Psoas muscle (tissue), 8 donors: Measurements from ENCODE around the gene IFT172. TPM values are rescaled to one million over a fixed set of nuclear protein-coding genes. Genes with fewer than 3 reads are reported as not detected.
A peak's percentile ranks its signal among the peaks of the same experiment; 100 is the strongest.

Experiments
- ATAC-seq, 4 donors: fragments of 200-7000 bp; cut with Tn5 transposase; one replicate each; pipeline ENCODE4 v1.9.1; 2020; ENCODE audit warnings: moderate library complexity in 3 of 4, mild to moderate bottlenecking in 2 of 4
- DNase-seq, 2 donors: peaks; one replicate each; pipeline ENCODE4 v3.0.0-alpha.2; 2020
- H3K27ac ChIP-seq: fragments of 200-600 bp; one replicate; pipeline ENCODE4 v1.8.0; 2022
- H3K27me3 ChIP-seq, 3 donors: fragments of 200-600 bp in 1 of 3; one replicate each; pipeline versions ENCODE4 v1.6.1 to v1.8.0; 2013 to 2022; ENCODE audit warnings: low read length in 2 of 3, mild to moderate bottlenecking in 2 of 3, moderate library complexity in 1 of 3; ENCODE audit not compliant: insufficient read depth in 3 of 3
- H3K36me3 ChIP-seq, 2 donors: fragments of 200-600 bp in 1 of 2; one replicate each; pipeline versions ENCODE4 v1.6.1 to v1.8.0; 2013 to 2022; ENCODE audit warnings: low read depth in 1 of 2, mild to moderate bottlenecking in 1 of 2, moderate library complexity in 1 of 2; ENCODE audit not compliant: insufficient read depth in 1 of 2
- H3K4me1 ChIP-seq: fragments of 200-600 bp; one replicate; pipeline ENCODE4 v1.8.0; 2022
- H3K4me3 ChIP-seq: fragments of 200-600 bp; one replicate; pipeline ENCODE4 v1.8.0; 2022; ENCODE audit warnings: mild to moderate bottlenecking
- H3K9me3 ChIP-seq: fragments of 200-600 bp; one replicate; pipeline ENCODE4 v1.8.0; 2022
- WGBS, 3 donors: extraction: QIAGEN DNeasy Blood & Tissue Kit; methylation state at CpG; one replicate each; pipeline versions ENCODE4 v1.1.6 to v1.1.7; 2013; 5-methylcytosine and 5-hydroxymethylcytosine counted together
- intact Hi-C, 2 donors: fragments of 100-400 bp; cut with DNase I; formaldehyde crosslinking; loops; one replicate each; pipeline versions ENCODE4 v1.11.0 to v1.14.2; 2022
- polyA plus RNA-seq, 3 donors: library from polyadenylated mRNA; stranded (reverse); fragments of 200-250 nt; gene quantifications; one replicate each; pipeline ENCODE4 v1.2.3, GENCODE V29; 2013
- total RNA-seq, 4 donors: library from RNA; stranded (reverse); fragmentation: NEBNext Ultra II Directional in 2 of 4; extraction: Animal tissue kit (Norgen Biotek cat#: 25700) in 2 of 4; gene quantifications; one replicate each; pipeline versions ENCODE4 v1.2.1 to v1.2.4, GENCODE V29; 2021 to 2023
- TF ChIP-seq, protein P1 (sequence below): fragments of 200-600 bp; IDR thresholded peaks from one replicate; pipeline ENCODE4 v1.8.0; 2022; ENCODE audit warnings: antibody characterized with exemption
- donor health status: healthy with polysubstance abuse.
- donor health status: DM: no; HTN: no; CAD: no; lungs with moderate emphysema.
- donor health status: Bipolar disorder and iron deficiency.
- donor health status: healthy.
- donor health status: DM: yes; HTN: yes; CAD: no.
- donor health status: DM: no; HTN: no; CAD: no.
- donor health status: DM: no; HTN: no; CAD: no.
- donor health status: DM: yes; HTN: yes; CAD: no.

IFT172 gene
- total and polyA plus RNA-seq, 7 donors: 4.4 to 10.1 (median 7.1) TPM

- no peak for DNase-seq
- TF ChIP-seq, protein P1, sequence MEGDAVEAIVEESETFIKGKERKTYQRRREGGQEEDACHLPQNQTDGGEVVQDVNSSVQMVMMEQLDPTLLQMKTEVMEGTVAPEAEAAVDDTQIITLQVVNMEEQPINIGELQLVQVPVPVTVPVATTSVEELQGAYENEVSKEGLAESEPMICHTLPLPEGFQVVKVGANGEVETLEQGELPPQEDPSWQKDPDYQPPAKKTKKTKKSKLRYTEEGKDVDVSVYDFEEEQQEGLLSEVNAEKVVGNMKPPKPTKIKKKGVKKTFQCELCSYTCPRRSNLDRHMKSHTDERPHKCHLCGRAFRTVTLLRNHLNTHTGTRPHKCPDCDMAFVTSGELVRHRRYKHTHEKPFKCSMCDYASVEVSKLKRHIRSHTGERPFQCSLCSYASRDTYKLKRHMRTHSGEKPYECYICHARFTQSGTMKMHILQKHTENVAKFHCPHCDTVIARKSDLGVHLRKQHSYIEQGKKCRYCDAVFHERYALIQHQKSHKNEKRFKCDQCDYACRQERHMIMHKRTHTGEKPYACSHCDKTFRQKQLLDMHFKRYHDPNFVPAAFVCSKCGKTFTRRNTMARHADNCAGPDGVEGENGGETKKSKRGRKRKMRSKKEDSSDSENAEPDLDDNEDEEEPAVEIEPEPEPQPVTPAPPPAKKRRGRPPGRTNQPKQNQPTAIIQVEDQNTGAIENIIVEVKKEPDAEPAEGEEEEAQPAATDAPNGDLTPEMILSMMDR: no peak
- Histone ChIP-seq H3K36me3 (peaks cover 0 to 14% of the 10 kb centered on the region in 2 donors), H3K4me3 (peak overlapping the region; percentile 98), H3K27me3 (no peaks in the 10 kb centered on the region), H3K27ac (peak overlapping the region; percentile 97), H3K4me1 (peaks cover 24% of the 10 kb centered on the region), H3K9me3 (no peaks in the 10 kb centered on the region)
- WGBS, 3 donors: 0 to 1% (median 1%) methylated on average over 31 to 33 of the region's 33 CpGs
- intact Hi-C loops: loop anchor here (2.0 kb wide), 1 partner anchor 20 kb away; the partner anchor contains the start of gene NRBP1 (in 2 of the 2)
- ATAC-seq: peak; percentile 41 to 57 (median 50)
These were observed 80.8 kb downstream of the IFT172 start for GRCh38 chr2:27408601-27409320.

- WGBS, 3 donors: 51 to 57% (median 55%) methylated on average over 16 of the region's 16 CpGs
- intact Hi-C loops: loop anchor here (2.0 kb wide), 1 partner anchor 21 kb away; the partner anchor contains the start of gene NRBP1 (in 2 of the 2)
- peak overlapping the region; percentile 97 for H3K27ac ChIP-seq
These were observed 81.6 kb downstream of the IFT172 start for GRCh38 chr2:27407798-27408491.

GRCh38 chr2:27400348-27401135 is 89.0 kb downstream of the IFT172 start:
- Histone ChIP-seq H3K4me1 (no peaks in the 10 kb centered on the region), H3K9me3 (no peaks in the 10 kb centered on the region), H3K27me3 (no peaks in the 10 kb centered on the region), H3K4me3 (no peak overlapping the region), H3K27ac (no peak overlapping the region), H3K36me3 (peaks cover 0 to 6% of the 10 kb centered on the region in 2 donors)
- WGBS, 3 donors: 96 to 100% (median 97%) methylated on average over 2 of the region's 2 CpGs
- TF ChIP-seq, protein P1: no peak
- no peak for DNase-seq
- intact Hi-C loops: no loop called here
- no peak for ATAC-seq

More at GRCh38 chr2:27407798-27408491, 81.6 kb downstream of the IFT172 start:
- DNase-seq (no peak), ATAC-seq (no peak)
- Histone ChIP-seq H3K36me3 (peaks cover 0 to 14% of the 10 kb centered on the region in 2 donors), H3K9me3 (no peaks in the 10 kb centered on the region), H3K4me3 (peak overlapping the region; percentile 98), H3K27me3 (no peaks in the 10 kb centered on the region), H3K4me1 (peaks cover 24% of the 10 kb centered on the region)
- TF ChIP-seq, protein P1: peak; percentile 55

DNA sequence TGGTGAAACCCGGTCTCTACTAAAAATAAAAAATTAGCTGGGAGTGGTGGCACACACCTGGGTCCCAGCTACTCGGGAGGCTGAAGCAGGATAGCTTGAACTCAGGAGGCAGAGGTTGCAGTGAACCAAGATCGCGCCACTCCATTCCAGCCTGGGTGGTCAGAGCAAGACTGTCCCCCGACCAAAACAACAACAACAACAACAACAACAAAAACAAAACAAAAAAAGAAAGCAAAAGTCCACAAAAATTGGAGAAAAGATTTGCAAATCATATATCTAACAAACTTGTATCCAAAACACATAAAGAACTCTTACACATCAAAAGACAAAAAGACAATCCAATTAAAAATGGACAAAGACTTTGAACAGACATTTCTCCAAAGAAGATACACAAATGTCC is 90.6 kb downstream of the IFT172 start:
- Histone ChIP-seq H3K36me3 (no peaks in the 10 kb centered on the region), H3K27ac (no peak overlapping the region), H3K4me3 (no peak overlapping the region), H3K4me1 (no peaks in the 10 kb centered on the region), H3K27me3 (no peaks in the 10 kb centered on the region), H3K9me3 (no peaks in the 10 kb centered on the region)
- DNase-seq: no peak
- intact Hi-C loops: no loop called here
- TF ChIP-seq, protein P1: no peak
- ATAC-seq: no peak
- WGBS, 3 donors: 86 to 93% (median 91%) methylated on average over 5 of the region's 5 CpGs

Other genes starting within 250 kb of the IFT172 start
- under 1 TPM in 3 of 4 donors, not detected in 1; 0.10 to 0.92 (median 0.34) TPM for gene SLC30A3, start 226.7 kb downstream of the IFT172 start, total RNA-seq
- gene SLC30A3, start 226.7 kb downstream of the IFT172 start, polyA plus RNA-seq: under 1 TPM; 0.03 to 0.16 (median 0.09) TPM
- not detected for gene DNAJC5G, start 214.3 kb downstream of the IFT172 start, total RNA-seq
- not detected for gene DNAJC5G, start 214.3 kb downstream of the IFT172 start, polyA plus RNA-seq
- 100 to 1,000 TPM; 387 to 784 (median 462) TPM for gene TRIM54, start 207.3 kb downstream of the IFT172 start, total RNA-seq
- gene TRIM54, start 207.3 kb downstream of the IFT172 start, polyA plus RNA-seq: 100 to 1,000 TPM; 136 to 315 (median 282) TPM
- gene UCN, start 181.3 kb downstream of the IFT172 start, total RNA-seq: under 1 TPM in 1 of 4 donors, not detected in 3; 0.46 TPM
- gene UCN, start 181.3 kb downstream of the IFT172 start, polyA plus RNA-seq: 1 to 10 TPM in 1 of 3 donors, under 1 TPM in 2; 0.26 to 3.6 (median 0.44) TPM
- 10 to 100 TPM; 11.9 to 20.9 (median 14.9) TPM for gene MPV17, start 166.6 kb downstream of the IFT172 start, total RNA-seq
- gene MPV17, start 166.6 kb downstream of the IFT172 start, polyA plus RNA-seq: 10 to 100 TPM; 13.1 to 29.0 (median 14.5) TPM
- 10 to 100 TPM; 17.5 to 44.9 (median 31.1) TPM for gene GTF3C2, start 133.0 kb downstream of the IFT172 start, total RNA-seq
- 10 to 100 TPM; 21.6 to 49.4 (median 24.2) TPM for gene GTF3C2, start 133.0 kb downstream of the IFT172 start, polyA plus RNA-seq
- gene EIF2B4, start 119.4 kb downstream of the IFT172 start, total RNA-seq: 10 to 100 TPM; 36.6 to 61.0 (median 56.3) TPM
- 10 to 100 TPM; 56.1 to 72.9 (median 71.1) TPM for gene EIF2B4, start 119.4 kb downstream of the IFT172 start, polyA plus RNA-seq
- gene SNX17, start 119.1 kb downstream of the IFT172 start, total RNA-seq: 10 to 100 TPM; 53.9 to 73.9 (median 57.3) TPM
- 10 to 100 TPM; 50.1 to 96.4 (median 94.0) TPM for gene SNX17, start 119.1 kb downstream of the IFT172 start, polyA plus RNA-seq
- gene ZNF513, start 109.0 kb downstream of the IFT172 start, total RNA-seq: 10 to 100 TPM in 2 of 4 donors, 1 to 10 TPM in 2; 5.8 to 14.6 (median 8.7) TPM
- 10 to 100 TPM; 10.2 to 11.5 (median 10.7) TPM for gene ZNF513, start 109.0 kb downstream of the IFT172 start, polyA plus RNA-seq
- gene PPM1G, start 80.2 kb downstream of the IFT172 start, total RNA-seq: 10 to 100 TPM; 44.0 to 83.6 (median 68.4) TPM
- 100 to 1,000 TPM in 2 of 3 donors, 10 to 100 TPM in 1; 83.4 to 167 (median 127) TPM for gene PPM1G, start 80.2 kb downstream of the IFT172 start, polyA plus RNA-seq
- gene NRBP1, start 61.1 kb downstream of the IFT172 start, total RNA-seq: 100 to 1,000 TPM in 2 of 4 donors, 10 to 100 TPM in 2; 83.8 to 138 (median 103) TPM
- 100 to 1,000 TPM; 120 to 238 (median 151) TPM for gene NRBP1, start 61.1 kb downstream of the IFT172 start, polyA plus RNA-seq
- 1 to 10 TPM in 3 of 4 donors, not detected in 1; 1.5 to 2.2 (median 1.7) TPM for gene KRTCAP3, start 47.4 kb downstream of the IFT172 start, total RNA-seq
- 1 to 10 TPM in 1 of 3 donors, under 1 TPM in 2; 0.26 to 1.7 (median 0.39) TPM for gene KRTCAP3, start 47.4 kb downstream of the IFT172 start, polyA plus RNA-seq
- 10 to 100 TPM in 1 of 4 donors, 1 to 10 TPM in 3; 1.9 to 38.1 (median 3.0) TPM for gene FNDC4, start 5.5 kb upstream of the IFT172 start, total RNA-seq
- 10 to 100 TPM in 2 of 3 donors, 1 to 10 TPM in 1; 1.7 to 23.2 (median 10.9) TPM for gene FNDC4, start 5.5 kb upstream of the IFT172 start, polyA plus RNA-seq
- 1 to 10 TPM in 1 of 4 donors, not detected in 3; 2.0 TPM for gene GCKR, start 7.1 kb upstream of the IFT172 start, total RNA-seq
- gene GCKR, start 7.1 kb upstream of the IFT172 start, polyA plus RNA-seq: 1 to 10 TPM in 1 of 3 donors, under 1 TPM in 2; 0.05 to 1.6 (median 0.51) TPM
- 10 to 100 TPM in 3 of 4 donors, 1 to 10 TPM in 1; 6.0 to 17.0 (median 12.8) TPM for gene ZNF512, start 93.3 kb upstream of the IFT172 start, total RNA-seq
- gene ZNF512, start 93.3 kb upstream of the IFT172 start, polyA plus RNA-seq: 1 to 10 TPM; 5.1 to 9.4 (median 9.3) TPM
- 1 to 10 TPM in 3 of 4 donors, under 1 TPM in 1; 0.98 to 4.8 (median 2.6) TPM for gene CCDC121, start 139.3 kb upstream of the IFT172 start, total RNA-seq
- 10 to 100 TPM in 1 of 3 donors, 1 to 10 TPM in 2; 1.3 to 10.3 (median 1.6) TPM for gene CCDC121, start 139.3 kb upstream of the IFT172 start, polyA plus RNA-seq
- 10 to 100 TPM; 24.2 to 28.5 (median 26.2) TPM for gene GPN1, start 139.3 kb upstream of the IFT172 start, total RNA-seq
- 10 to 100 TPM; 24.8 to 57.1 (median 42.8) TPM for gene GPN1, start 139.3 kb upstream of the IFT172 start, polyA plus RNA-seq
- 10 to 100 TPM; 17.1 to 25.0 (median 22.1) TPM for gene SUPT7L, start 173.9 kb upstream of the IFT172 start, total RNA-seq
- gene SUPT7L, start 173.9 kb upstream of the IFT172 start, polyA plus RNA-seq: 10 to 100 TPM; 17.1 to 33.8 (median 21.1) TPM
- 10 to 100 TPM; 21.1 to 28.4 (median 26.0) TPM for gene SLC4A1AP, start 174.1 kb upstream of the IFT172 start, total RNA-seq
- 10 to 100 TPM; 20.5 to 44.8 (median 28.3) TPM for gene SLC4A1AP, start 174.1 kb upstream of the IFT172 start, polyA plus RNA-seq